ENCODE results near the gene KRTCAP3. TPM values are rescaled to one million over a fixed set of nuclear protein-coding genes. Genes with fewer than 3 reads are reported as not detected.

KRTCAP3 gene, protein sequence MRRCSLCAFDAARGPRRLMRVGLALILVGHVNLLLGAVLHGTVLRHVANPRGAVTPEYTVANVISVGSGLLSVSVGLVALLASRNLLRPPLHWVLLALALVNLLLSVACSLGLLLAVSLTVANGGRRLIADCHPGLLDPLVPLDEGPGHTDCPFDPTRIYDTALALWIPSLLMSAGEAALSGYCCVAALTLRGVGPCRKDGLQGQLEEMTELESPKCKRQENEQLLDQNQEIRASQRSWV
- total RNA-seq (4.0 and 4.6 TPM in 2 replicates), polyA plus RNA-seq (2.1 and 2.2 TPM in 2 replicates), polyA minus RNA-seq (0.89 TPM in 1 of 2 replicates, not detected in the other), Bru-seq, nascent RNA (percentile 40 among the genes with signal in this experiment), BruChase-seq, experiment 1, labeled RNA remaining after a 6-hour chase (percentile 54 among the genes with signal in this experiment), BruChase-seq, experiment 2, labeled RNA remaining after a 2-hour chase (percentile 47 among the genes with signal in this experiment)
- polyA plus RNA-seq (2011; cell fraction: cytosol; rRNA removed) = 0.21 and 1.0 TPM in 2 replicates
- polyA plus RNA-seq (2011; cell fraction: nucleus; rRNA removed) = 10.2 and 10.9 TPM in 2 replicates
- 1.3 and 1.9 TPM in 2 replicates for polyA plus RNA-seq (2012)
- not detected for polyA minus RNA-seq (2011; cell fraction: cytosol; rRNA and poly(A)+ RNA removed)
- polyA minus RNA-seq (2011; cell fraction: nucleus; rRNA and poly(A)+ RNA removed) = 0.53 and 2.6 TPM in 2 replicates
- long read RNA-seq = 0 reads

DNA sequence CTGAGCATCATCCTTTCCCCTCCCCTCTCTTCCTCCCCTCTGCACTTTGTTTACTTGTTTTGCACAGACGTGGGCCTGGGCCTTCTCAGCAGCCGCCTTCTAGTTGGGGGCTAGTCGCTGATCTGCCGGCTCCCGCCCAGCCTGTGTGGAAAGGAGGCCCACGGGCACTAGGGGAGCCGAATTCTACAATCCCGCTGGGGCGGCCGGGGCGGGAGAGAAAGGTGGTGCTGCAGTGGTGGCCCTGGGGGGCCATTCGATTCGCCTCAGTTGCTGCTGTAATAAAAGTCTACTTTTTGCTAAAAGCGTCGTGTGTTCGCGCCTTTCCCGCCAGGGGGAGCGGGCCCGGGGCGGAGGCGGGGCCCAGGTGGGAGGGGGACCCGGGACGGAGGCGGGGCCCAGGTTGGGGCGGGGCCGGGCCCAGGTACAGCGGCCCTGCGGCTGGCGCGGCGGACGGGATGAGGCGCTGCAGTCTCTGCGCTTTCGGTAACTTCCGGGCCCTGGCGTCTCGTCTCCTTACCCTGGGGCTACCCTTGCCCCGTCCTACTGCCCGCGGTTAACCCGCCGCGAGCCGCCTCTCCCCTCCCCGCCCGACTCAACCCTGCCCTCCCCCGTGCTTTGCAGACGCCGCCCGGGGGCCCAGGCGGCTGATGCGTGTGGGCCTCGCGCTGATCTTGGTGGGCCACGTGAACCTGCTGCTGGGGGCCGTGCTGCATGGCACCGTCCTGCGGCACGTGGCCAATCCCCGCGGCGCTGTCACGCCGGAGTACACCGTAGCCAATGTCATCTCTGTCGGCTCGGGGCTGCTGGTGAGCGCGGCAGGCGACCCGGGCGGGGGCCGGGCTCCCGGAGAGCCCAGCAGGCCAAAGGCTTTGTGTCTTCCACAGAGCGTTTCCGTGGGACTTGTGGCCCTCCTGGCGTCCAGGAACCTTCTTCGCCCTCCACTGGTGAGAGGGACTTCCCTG is at the start of gene KRTCAP3:
KRTCAP3 (plus strand) TSS at position 424 of the 962 bp plus-strand sequence; CDS start at position 456, 32 bp downstream.
- Histone ChIP-seq H3K27ac (ENCODE audit: insufficient read depth, low read depth, low read length) (no peak within 1 kb of the TSS), H3K4me1 (ENCODE audit: control insufficient read depth, extremely low read depth, insufficient read depth, low read length) (no peaks in the 10 kb centered on the region), H3K36me3 (ENCODE audit: control insufficient read depth in 2 of 2, extremely low read depth in 1 of 2, insufficient read depth in 2 of 2, low read length in 2 of 2) (peaks cover 13 to 45% of the 10 kb centered on the region in 2 experiments), H3K27me3 (ENCODE audit: control insufficient read depth in 2 of 2, insufficient read depth in 2 of 2, low read length in 2 of 2) (no peaks in the 10 kb centered on the region), H3K9me3 (replicated peaks; ENCODE audit: control insufficient read depth, insufficient read depth, low read length) (no peaks in the 10 kb centered on the region), H3K4me3 (replicated peaks in 1 of 3; ENCODE audit: insufficient read depth in 1 of 3, low read depth in 1 of 3, low read length in 3 of 3) (no peak within 1 kb of the TSS), H4K20me1 (replicated peaks; ENCODE audit: control insufficient read depth, extremely low read depth, insufficient read depth, low read length) (no peaks in the 10 kb centered on the region), H3K79me2 (ENCODE audit: control insufficient read depth, insufficient read depth, low read length) (no peaks in the 10 kb centered on the region), H3K4me2 (ENCODE audit: insufficient read depth, low read length) (no peak within 1 kb of the TSS), H3K9me1 (replicated peaks; ENCODE audit: control insufficient read depth, extremely low read depth, insufficient read depth, low read length) (no peaks in the 10 kb centered on the region), H2AFZ (ENCODE audit: low read depth, low read length) (no peak within 1 kb of the TSS), H3K9ac (replicated peaks; ENCODE audit: extremely low read depth, insufficient read depth, low read length) (no peak within 1 kb of the TSS)
- no TSS peak for BruUV-seq (replicated peaks)
- intact Hi-C loops (cut with micrococcal nuclease) = loop anchor here (1.0 kb wide), 1 partner anchor 13 kb away; no protein-coding TSS in a partner anchor
- CTCF ChIA-PET = interaction anchor here (1.6 kb wide), 1 partner anchor 13 kb away, joined by 5 read pairs; no protein-coding TSS in a partner anchor
- DNase-seq (ENCODE audit: low read depth, low spot score) (no peak), FAIRE-seq (no peak)
- POLR2A ChIA-PET = no interaction called here
- TF ChIP-seq, protein P1, sequence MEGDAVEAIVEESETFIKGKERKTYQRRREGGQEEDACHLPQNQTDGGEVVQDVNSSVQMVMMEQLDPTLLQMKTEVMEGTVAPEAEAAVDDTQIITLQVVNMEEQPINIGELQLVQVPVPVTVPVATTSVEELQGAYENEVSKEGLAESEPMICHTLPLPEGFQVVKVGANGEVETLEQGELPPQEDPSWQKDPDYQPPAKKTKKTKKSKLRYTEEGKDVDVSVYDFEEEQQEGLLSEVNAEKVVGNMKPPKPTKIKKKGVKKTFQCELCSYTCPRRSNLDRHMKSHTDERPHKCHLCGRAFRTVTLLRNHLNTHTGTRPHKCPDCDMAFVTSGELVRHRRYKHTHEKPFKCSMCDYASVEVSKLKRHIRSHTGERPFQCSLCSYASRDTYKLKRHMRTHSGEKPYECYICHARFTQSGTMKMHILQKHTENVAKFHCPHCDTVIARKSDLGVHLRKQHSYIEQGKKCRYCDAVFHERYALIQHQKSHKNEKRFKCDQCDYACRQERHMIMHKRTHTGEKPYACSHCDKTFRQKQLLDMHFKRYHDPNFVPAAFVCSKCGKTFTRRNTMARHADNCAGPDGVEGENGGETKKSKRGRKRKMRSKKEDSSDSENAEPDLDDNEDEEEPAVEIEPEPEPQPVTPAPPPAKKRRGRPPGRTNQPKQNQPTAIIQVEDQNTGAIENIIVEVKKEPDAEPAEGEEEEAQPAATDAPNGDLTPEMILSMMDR (IDR thresholded peaks at IDR 0.05; ENCODE audit: extremely low read depth in 1 of 2, insufficient read depth in 1 of 2, low read depth in 1 of 2, low read length in 2 of 2) = no peak
- dilution Hi-C loops (cut with MboI; ENCODE audit: extremely low pct_ligation_motif_present, low sequenced_read_pairs) = no loop called here
